Measurements from ENCODE around the gene PRDM2.

Gene PRDM2

GRCh38 chr1:13820456-13820855, 120.5 kb downstream of the PRDM2 start:
- FAIRE-seq = no peak

- FAIRE-seq = no peak
These were observed 123.3 kb downstream of the PRDM2 start for GRCh38 chr1:13823126-13823880.

DNA sequence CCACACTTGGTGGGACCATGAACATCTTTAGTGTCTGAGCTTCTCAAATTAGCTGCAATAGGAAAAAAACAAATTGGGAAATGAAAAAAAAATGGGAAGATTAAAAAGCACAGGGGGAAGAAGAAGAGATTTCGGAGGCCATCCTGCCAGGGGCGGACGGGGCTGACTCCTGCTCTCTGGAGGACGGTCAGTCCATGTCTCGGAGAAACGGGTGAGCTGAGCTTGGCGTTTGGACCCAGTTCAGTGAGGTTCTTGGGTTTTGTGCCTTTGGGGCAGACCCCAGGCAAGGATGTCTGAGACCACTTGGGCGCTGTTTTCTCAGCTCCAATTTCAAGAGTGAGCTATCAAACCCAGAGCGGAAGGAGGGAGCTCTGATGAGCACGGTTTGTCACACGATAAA, 123.9 kb downstream of the PRDM2 start:
- no peak for FAIRE-seq

DNA sequence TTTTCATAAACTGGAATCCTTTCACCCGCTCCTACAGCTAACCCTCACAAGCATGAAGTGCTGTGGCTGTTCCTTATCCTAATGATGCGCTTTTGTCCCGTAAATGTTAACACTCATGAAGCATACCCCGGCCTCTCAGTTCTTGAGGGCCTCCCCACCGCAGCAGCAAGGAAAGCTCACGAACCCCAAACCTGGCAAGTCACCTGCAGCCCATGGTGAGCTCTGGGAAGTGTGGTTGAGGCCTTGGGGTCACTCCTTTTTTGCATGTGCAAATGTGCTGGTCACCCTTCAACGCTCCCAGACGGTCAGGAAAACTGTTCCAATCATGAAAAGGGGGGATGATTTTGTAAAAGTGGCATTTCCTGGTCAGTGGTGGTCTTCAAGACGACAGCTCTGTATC, 124.6 kb downstream of the PRDM2 start:
- no peak for FAIRE-seq

GRCh38 chr1:13825033-13825432, 125.0 kb downstream of the PRDM2 start:
- FAIRE-seq = no peak

GRCh38 chr1:13826009-13826408, 126.0 kb downstream of the PRDM2 start:
- no peak for FAIRE-seq

GRCh38 chr1:13826591-13826990, 126.6 kb downstream of the PRDM2 start:
- FAIRE-seq = no peak

- FAIRE-seq = no peak
These were observed 128.6 kb downstream of the PRDM2 start for GRCh38 chr1:13828454-13829151.

- no peak for FAIRE-seq
These were observed 129.3 kb downstream of the PRDM2 start for GRCh38 chr1:13829152-13829769.

GRCh38 chr1:13830170-13830569, 130.2 kb downstream of the PRDM2 start:
- FAIRE-seq = no peak

GRCh38 chr1:13830616-13831280, 130.8 kb downstream of the PRDM2 start:
- FAIRE-seq = no peak

DNA sequence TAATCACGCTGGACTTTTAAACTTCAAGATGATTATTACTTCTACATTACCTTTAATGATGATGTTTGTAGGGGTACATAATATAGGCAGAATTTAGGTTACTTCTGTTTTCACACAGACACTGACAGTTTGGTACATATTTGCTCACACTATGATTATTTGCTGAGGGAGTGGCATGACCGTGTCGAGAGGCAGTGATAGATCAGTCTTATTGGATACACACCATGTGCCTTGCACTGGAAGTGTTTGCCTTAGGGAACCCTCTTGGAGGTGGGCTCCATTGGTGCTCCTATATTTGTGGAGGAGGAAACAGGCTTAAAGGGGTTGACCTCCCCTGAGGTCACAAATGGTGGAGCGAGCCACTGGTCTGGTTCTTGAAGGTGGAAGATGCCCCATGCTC, 132.1 kb downstream of the PRDM2 start:
- FAIRE-seq = no peak

GRCh38 chr1:13832536-13832935, 132.5 kb downstream of the PRDM2 start:
- FAIRE-seq = no peak

DNA sequence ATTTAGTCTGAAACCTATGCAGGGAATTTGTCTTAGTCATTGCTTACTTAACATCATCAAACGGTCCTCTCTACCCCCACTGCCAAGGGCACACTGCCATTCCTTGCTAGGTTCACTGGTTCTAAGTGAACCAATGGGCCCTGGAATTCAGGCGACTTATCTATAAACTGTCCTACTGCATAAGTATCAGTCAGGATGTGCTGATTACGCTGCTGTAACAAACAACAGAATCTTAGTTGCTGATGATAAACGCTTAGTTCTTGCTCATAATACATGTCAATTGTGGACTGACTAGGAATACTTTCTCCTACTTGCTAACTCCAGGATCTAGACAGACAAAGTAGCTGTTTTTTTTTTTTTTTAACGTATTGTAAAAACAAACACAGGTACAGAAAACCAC, 136.1 kb downstream of the PRDM2 start:
- no peak for FAIRE-seq

DNA sequence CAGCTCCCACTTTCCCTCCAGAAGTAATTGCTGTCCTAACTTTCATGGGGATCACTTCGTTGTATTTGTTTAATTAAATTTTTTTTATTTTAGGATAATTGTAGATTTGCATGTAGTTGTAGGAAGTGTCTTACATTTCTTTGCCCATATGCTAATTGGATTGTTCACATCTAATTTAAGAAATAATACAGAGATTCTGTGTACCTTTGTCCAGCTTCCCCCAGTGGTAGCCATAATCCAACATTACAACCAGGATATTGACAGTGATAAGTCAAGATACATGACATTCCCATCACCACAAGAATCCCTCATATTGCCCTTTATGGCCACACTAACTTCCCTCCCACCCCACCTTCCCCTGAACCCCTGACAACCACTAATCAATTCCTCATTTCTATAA, 136.6 kb downstream of the PRDM2 start:
- FAIRE-seq = no peak

GRCh38 chr1:13838236-13838635, 138.2 kb downstream of the PRDM2 start:
- FAIRE-seq = no peak

DNA sequence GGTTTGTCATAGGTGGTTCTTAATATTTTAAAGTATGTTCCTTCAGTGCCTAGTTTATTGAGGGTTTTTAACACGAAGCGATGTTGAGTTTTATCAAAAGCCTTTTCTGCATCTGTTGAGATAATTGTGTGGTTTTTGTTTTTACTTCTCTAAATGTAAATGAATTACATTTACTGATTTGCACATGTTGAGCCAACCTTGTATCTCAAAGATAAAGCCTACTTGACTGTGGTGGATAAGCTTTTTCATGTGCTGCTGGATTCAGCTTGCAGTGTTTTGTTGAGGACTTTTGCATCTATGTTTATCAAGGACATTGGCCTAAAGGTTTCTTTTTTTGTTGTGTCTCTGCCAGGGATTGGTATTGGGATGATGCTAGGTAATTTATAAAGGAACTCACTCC, 142.5 kb downstream of the PRDM2 start:
- FAIRE-seq = no peak

DNA sequence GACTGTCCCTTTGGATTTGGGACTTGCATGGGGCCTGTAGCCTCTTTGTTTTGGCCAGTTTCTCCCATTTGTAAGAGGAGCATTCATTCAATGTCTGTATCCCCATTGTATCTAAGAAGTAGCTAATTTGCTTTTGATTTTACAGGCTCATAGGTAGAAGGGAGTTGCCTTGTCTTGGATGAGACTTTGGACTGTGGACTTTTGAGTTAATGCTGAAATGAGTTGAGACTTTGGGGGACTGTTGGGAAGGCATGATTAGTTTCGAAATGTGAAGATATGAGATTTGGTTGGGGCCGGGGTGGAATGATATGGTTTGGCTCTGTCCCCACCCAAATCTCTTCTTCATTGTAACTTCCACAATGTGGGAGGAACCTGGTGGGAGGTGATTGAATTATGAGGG, 151.7 kb downstream of the PRDM2 start:
- FAIRE-seq = no peak

DNA sequence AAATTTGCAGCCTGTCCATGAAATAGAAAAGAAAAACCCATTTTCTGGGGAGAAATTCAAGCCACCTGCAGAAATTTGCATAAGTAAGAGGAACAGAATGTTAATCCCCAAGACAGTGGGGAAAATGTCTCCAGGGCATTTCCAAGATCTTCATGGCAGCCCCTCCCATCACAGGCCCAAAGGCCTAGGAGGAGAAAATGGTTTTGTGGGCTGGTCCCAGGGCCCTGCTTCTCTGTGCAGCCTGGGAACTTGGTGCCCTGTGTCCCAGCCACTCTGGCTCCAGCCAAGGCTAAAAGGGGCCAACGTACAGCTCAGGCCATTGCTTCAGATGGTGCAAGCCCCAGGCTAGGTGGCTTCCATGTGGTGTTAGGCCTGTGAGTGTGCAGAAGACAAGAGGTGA, 155.6 kb downstream of the PRDM2 start:
- FAIRE-seq = no peak

DNA sequence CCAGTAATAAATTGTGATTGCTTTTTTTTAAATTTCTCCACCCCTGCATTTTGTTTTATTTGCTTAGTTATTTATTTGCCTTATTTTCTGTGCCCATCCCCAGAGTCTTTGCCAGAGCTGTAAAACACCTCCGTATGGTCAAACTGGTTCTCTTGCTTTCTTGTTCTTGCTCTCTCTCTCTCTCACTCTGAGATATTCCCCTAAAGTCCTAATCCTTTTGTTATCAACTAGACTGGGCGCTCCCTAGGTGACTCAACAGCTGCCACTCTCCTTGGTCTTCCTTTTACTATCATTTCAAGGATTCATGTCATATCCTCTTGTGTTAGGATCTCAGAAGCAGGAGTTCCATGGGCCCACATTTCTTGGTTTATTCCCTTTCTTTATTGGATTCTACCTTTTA, 160.0 kb downstream of the PRDM2 start:
- no peak for FAIRE-seq

DNA sequence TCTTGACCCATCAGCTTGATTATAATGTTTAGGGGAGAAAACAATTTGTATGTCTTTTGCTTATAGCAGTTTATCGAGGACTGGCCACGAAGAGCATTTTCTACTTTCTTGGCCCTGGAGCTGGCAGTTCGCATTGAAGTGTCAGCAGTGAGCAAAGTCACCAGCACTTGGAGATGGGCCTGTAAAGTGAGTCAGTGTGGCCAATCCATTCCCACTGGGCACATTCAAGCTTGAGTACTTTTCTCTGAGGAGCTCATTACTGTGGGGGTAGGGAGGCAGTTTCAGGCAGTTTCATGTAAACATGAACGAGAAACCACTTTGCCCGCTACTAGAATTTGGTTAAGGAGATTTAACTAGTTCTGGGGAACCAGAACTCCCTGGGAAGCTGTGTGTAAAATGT, 164.8 kb downstream of the PRDM2 start:
- no peak for FAIRE-seq

- no peak for FAIRE-seq
These were observed 165.9 kb downstream of the PRDM2 start for GRCh38 chr1:13865851-13866250.

DNA sequence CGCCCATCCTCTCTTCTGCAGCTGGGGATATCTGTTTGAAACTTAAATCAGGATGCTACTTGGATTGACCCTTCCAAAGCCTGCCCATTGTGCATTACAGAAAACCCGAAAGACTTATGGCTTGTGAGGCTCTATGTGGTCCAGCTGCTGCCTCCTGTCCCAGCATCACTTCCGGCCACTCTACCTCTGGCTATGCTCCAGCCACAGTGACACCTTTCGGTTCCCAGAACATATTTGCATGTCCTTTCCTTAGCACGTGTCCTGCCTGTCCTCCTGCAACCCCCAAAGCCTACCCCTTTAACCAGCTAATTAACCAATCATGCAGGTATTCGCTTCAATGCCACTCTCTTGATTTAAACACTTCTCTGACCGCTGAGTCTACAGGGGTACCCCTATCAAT, 167.6 kb downstream of the PRDM2 start:
- no peak for FAIRE-seq
